Adrenal gland (tissue), 12 donors: ENCODE results near the gene GNAQ. TPM values are rescaled to one million over a fixed set of nuclear protein-coding genes. Genes with fewer than 3 reads are reported as not detected.

Experiments used
- DNase-seq, 7 donors: peaks; one replicate each; pipeline ENCODE4 v3.0.0-alpha.2; 2019 to 2020
- H3K27ac ChIP-seq, 5 donors: fragments of 200-600 bp; sonication (generic) in 4 of 5; 1 replicate in 3 of 5; 2 replicates in 2 of 5; pipeline versions ENCODE4 v1.5.1 to v1.8.0; 2016 to 2020; ENCODE audit warnings: mild to moderate bottlenecking in 1 of 5
- H3K27me3 ChIP-seq: fragments of 200-600 bp; 2 replicates; pipeline ENCODE4 v1.8.0; 2021
- H3K36me3 ChIP-seq, 2 donors: fragments of 200-600 bp; replicated peaks in 1 of 2; 1 replicate in 1 of 2; 2 replicates in 1 of 2; pipeline versions ENCODE4 v1.5.1 to v1.8.0; 2018 to 2022
- H3K4me1 ChIP-seq, 2 donors: fragments of 200-600 bp; replicated peaks in 1 of 2; 1 replicate in 1 of 2; 2 replicates in 1 of 2; pipeline versions ENCODE4 v1.5.1 to v1.8.0; 2018 to 2021
- H3K4me3 ChIP-seq, 4 donors: fragments of 200-600 bp; sonication (generic) in 3 of 4; one replicate each; pipeline ENCODE4 v1.5.1; 2016 to 2018
- H3K9me3 ChIP-seq, 3 donors: fragments of 200-600 bp; sonication (generic) in 1 of 3; replicated peaks in 1 of 3; 1 replicate in 2 of 3; 2 replicates in 1 of 3; pipeline versions ENCODE4 v1.5.1 to v1.8.0; 2016 to 2021
- CTCF ChIP-seq, 6 experiments: fragments of 450-650 bp in 4 of 6; fragments of 200-600 bp in 2 of 6; sonication (generic) in 1 of 6; IDR thresholded peaks; 1 replicate in 5 of 6; 2 replicates in 1 of 6; pipeline versions ENCODE4 v1.5.1 to v1.8.0; 2016 to 2021; ENCODE audit warnings: antibody characterized with exemption in 6 of 6, mild to moderate bottlenecking in 2 of 6, moderate library complexity in 1 of 6
- POLR2A ChIP-seq, 2 donors: fragments of 450-650 bp; IDR thresholded peaks; one replicate each; pipeline ENCODE4 v1.6.1; 2017; ENCODE audit warnings: antibody characterized with exemption in 2 of 2, mild to moderate bottlenecking in 2 of 2, moderate library complexity in 1 of 2
- WGBS, 4 donors: extraction: QIAGEN DNeasy Blood & Tissue Kit in 2 of 4; methylation state at CpG; one replicate each; pipeline versions ENCODE4 v1.1.5 to v1.1.7; 2013 to 2017; 5-methylcytosine and 5-hydroxymethylcytosine counted together
- intact Hi-C, 2 donors: fragments of 100-400 bp; cut with DNase I; formaldehyde crosslinking; loops; one replicate each; pipeline versions ENCODE4 v1.14.1 to v1.15.0; 2022 to 2023
- polyA plus RNA-seq, 3 donors: library from polyadenylated mRNA; stranded (reverse); fragments of 200-250 nt in 2 of 3; fragments of 350-450 nt in 1 of 3; fragmentation: Illumina TruSeq in 1 of 3; extraction: RNeasy Lipid Tissue Mini Kit (QIAGEN cat#74804) in 1 of 3; gene quantifications; one replicate each; pipeline ENCODE4 v1.2.3, GENCODE V29; 2013 to 2014
- total RNA-seq, 9 donors: library from RNA; depleted of rRNA in 4 of 9; stranded (reverse); fragments of >200 nt in 4 of 9; fragments of 120-200 nt in 1 of 9; fragmentation: NEBNext Ultra II Directional in 1 of 9; extraction: Animal tissue kit (Norgen Biotek cat#: 25700) in 1 of 9; gene quantifications; one replicate each; pipeline versions ENCODE4 v1.1.0 to v1.2.4, GENCODE V29; 2013 to 2023
- donor health status: healthy with polysubstance abuse.
- donor health status: Bipolar disorder and iron deficiency.
- donor health status: DM: yes; HTN: yes; CAD: no.
- donor health status: DM: no; HTN: no; CAD: no.
- donor health status: DM: no; HTN: no; CAD: no.
- donor health status: DM: yes; HTN: yes; CAD: no.

Gene GNAQ
- total and polyA plus RNA-seq, 12 donors, result 15.8 to 71.7 (median 45.1) TPM

DNA sequence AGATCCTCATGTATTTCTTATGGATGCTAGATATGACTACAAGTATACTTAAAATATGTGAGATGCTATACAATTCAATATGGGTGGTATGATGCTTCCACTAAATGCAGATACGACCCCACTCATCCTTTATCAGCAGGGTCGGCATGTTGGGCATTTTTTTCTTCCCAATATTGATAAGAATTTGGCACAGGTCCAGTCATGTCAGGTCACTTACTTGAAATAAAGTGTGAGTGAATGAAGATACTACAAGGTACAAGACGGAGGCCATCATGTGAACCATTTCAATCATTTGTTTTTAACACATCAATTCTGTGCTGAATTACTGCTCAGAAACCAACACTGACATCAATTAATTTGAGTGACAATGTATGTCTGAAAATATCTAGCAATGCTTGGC, 236.6 kb downstream of the GNAQ start:
- Histone ChIP-seq H3K4me1 (peaks cover 11% of the 10 kb centered on the region in 2 donors), H3K27ac (no peak overlapping the region), H3K27me3 (no peaks in the 10 kb centered on the region), H3K4me3 (no peak overlapping the region), H3K9me3 (no peaks in the 10 kb centered on the region), H3K36me3 (no peaks in the 10 kb centered on the region)
- no peak for TF ChIP-seq POLR2A (IDR thresholded peaks at IDR 0.05)
- intact Hi-C loops, result no loop called here
- DNase-seq, result no peak
- 63 to 80% (median 71%) methylated on average over 3 of the region's 3 CpGs for WGBS, 4 donors

GRCh38 chr9:77793849-77794248, 237.8 kb downstream of the GNAQ start:
- peaks cover 11% of the 10 kb centered on the region in 2 donors for H3K4me1 ChIP-seq
- no peaks in the 10 kb centered on the region for H3K27me3 ChIP-seq
- H3K36me3 ChIP-seq, result no peaks in the 10 kb centered on the region
- H3K4me3 ChIP-seq, result no peak overlapping the region
- 66 to 93% (median 87%) methylated on average over 2 of the region's 2 CpGs for WGBS, 4 donors
- intact Hi-C loops, result no loop called here
- H3K9me3 ChIP-seq, result no peaks in the 10 kb centered on the region
- H3K27ac ChIP-seq, result no peak overlapping the region
- DNase-seq, result no peak
- no peak for TF ChIP-seq POLR2A (IDR thresholded peaks at IDR 0.05)
- TF ChIP-seq CTCF (IDR thresholded peaks at IDR 0.05), result peak in 4 of 6 experiments; percentile 17 to 33 (median 26)

GRCh38 chr9:77789891-77790290, 241.7 kb downstream of the GNAQ start:
- intact Hi-C loops, result no loop called here
- TF ChIP-seq POLR2A (IDR thresholded peaks at IDR 0.05), result no peak
- no peak for TF ChIP-seq CTCF (IDR thresholded peaks at IDR 0.05)
- no peak for DNase-seq
- Histone ChIP-seq H3K9me3 (no peaks in the 10 kb centered on the region), H3K4me1 (no peaks in the 10 kb centered on the region), H3K4me3 (no peak overlapping the region), H3K27ac (no peak overlapping the region), H3K36me3 (no peaks in the 10 kb centered on the region), H3K27me3 (no peaks in the 10 kb centered on the region)
- WGBS, 4 donors, result 82 to 93% (median 86%) methylated on average over 5 of the region's 5 CpGs

GRCh38 chr9:77785341-77785740, 246.3 kb downstream of the GNAQ start:
- no peak for DNase-seq
- Histone ChIP-seq H3K9me3 (no peaks in the 10 kb centered on the region), H3K27ac (no peak overlapping the region), H3K4me1 (no peaks in the 10 kb centered on the region), H3K4me3 (no peak overlapping the region), H3K27me3 (no peaks in the 10 kb centered on the region), H3K36me3 (no peaks in the 10 kb centered on the region)
- WGBS, 4 donors, result 89 to 97% (median 94%) methylated on average over 2 of the region's 2 CpGs
- TF ChIP-seq POLR2A (IDR thresholded peaks at IDR 0.05), result no peak
- no peak for TF ChIP-seq CTCF (IDR thresholded peaks at IDR 0.05)
- intact Hi-C loops, result no loop called here

DNA sequence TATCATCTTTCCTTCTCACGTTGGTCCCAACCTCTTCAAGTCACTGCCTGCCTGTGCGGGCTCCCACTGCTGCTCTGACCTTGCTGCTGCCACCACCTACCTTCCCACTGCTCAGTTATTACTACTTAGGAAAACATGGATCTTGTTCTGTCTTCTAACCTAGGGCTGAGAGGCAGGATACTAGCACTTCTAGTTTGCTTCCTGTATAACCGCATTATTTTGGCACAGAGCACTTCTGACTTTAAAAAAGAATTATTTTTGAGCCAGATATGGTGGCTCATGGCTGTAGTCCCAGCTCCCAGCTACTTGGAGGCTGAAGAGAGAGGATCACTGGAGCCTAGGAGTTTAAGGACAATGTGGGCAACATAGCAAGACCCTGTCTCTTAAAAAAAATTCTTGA, 248.1 kb downstream of the GNAQ start:
- Histone ChIP-seq H3K4me1 (no peaks in the 10 kb centered on the region), H3K27ac (no peak overlapping the region), H3K36me3 (no peaks in the 10 kb centered on the region), H3K9me3 (no peaks in the 10 kb centered on the region), H3K4me3 (no peak overlapping the region), H3K27me3 (no peaks in the 10 kb centered on the region)
- no peak for DNase-seq
- TF ChIP-seq CTCF (IDR thresholded peaks at IDR 0.05), result no peak
- no peak for TF ChIP-seq POLR2A (IDR thresholded peaks at IDR 0.05)
- 62 to 81% (median 65%) methylated on average over 3 of the region's 3 CpGs for WGBS, 4 donors
- intact Hi-C loops, result no loop called here
